ENCODE data around the gene CYP2C8.
"Not testable (repeated sequence)": the region's sequence is repeated elsewhere in the genome, so short reads cannot be mapped to it uniquely, and the experiment has no call there.

The CYP2C8 gene

GRCh38 chr10:95069286-95069685 lies at the start of gene CYP2C8:
CYP2C8 (minus strand) TSS chr10:95069497; CDS start chr10:95069402, 95 bp downstream.
- no peak for DNase-seq (ENCODE audit: low spot score)

- DNase-seq (ENCODE audit: low spot score): no peak
Observed at GRCh38 chr10:95116869-95117269, 47.6 kb upstream of the CYP2C8 start.

DNA sequence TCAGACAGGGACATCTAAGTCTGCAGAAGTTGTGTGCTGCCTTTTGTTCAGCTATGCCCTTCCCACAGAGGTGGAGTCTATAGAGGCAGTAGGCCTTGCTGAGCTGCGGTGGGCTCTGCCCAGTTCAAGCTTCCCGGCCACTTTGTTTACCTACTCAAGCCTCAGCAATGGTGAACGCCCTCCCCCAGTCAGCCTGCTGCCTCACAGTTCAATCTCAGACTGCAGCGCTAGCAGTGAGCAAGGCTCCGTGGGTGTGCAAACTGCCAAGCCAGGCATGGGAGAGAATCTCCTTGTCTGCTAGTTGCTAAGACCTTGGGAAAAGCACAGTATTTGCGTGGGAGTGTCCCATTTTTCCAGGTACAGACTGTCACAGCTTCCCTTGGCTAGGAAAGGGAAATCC lies 41.5 kb upstream of the CYP2C8 start:
- DNase-seq (ENCODE audit: low spot score): not testable (repeated sequence)

GRCh38 chr10:95097805-95098204 lies 28.5 kb upstream of the CYP2C8 start:
- DNase-seq (ENCODE audit: low spot score): no peak

- DNase-seq (ENCODE audit: low spot score): no peak
Observed at GRCh38 chr10:95096143-95096542, 26.8 kb upstream of the CYP2C8 start.

DNA sequence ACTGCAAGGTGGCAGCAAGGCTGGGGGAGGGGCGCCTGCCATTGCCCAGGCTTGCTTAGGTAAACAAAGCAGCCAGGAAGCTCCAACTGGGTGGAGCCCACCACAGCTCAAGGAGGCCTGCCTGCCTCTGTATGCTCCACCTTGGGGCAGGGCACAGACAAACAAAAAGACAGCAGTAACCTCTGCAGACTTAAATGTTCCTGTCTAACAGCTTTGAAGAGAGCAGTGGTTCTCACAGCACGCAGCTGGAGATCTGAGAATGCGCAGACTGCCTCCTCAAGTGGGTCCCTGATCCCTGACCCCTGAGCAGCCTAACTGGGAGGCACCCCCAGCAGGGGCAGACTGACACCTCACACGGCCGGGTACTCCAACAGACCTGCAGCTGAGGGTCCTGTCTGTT lies 10.3 kb upstream of the CYP2C8 start:
- DNase-seq (ENCODE audit: low spot score): not testable (repeated sequence)

GRCh38 chr10:95077556-95077955 lies 8.3 kb upstream of the CYP2C8 start:
- DNase-seq (ENCODE audit: low spot score): no peak

DNA sequence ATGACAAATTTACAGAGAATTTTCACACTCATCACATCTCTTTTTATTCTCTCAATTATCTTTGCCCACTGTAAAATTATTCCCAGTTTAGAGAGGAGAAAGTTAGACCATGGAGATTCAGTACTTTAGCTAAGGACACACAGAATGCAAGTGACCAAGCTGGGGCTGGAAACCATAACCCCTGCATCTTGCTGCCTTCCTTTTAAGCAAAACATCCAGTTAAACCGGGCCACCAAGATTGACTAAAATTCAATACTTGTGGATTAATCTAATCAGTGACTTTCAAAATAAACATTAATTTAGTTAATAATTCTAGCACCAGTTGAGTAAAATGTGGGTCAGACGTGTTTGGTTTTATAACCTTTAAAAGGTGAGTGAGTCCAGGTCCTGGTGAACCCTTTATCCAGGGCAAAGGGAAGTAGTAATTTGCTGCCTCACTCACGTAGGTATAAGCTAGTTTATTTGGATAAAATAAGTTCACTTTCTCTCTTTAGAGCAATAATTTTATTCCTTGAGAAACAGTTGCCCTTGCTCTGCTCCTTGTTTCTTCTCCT lies 1.9 kb upstream of the CYP2C8 start:
- no peak for DNase-seq (ENCODE audit: low spot score)

GRCh38 chr10:95064125-95064524 lies 5.2 kb downstream of the CYP2C8 start:
- not testable (repeated sequence) for DNase-seq (ENCODE audit: low spot score)

DNA sequence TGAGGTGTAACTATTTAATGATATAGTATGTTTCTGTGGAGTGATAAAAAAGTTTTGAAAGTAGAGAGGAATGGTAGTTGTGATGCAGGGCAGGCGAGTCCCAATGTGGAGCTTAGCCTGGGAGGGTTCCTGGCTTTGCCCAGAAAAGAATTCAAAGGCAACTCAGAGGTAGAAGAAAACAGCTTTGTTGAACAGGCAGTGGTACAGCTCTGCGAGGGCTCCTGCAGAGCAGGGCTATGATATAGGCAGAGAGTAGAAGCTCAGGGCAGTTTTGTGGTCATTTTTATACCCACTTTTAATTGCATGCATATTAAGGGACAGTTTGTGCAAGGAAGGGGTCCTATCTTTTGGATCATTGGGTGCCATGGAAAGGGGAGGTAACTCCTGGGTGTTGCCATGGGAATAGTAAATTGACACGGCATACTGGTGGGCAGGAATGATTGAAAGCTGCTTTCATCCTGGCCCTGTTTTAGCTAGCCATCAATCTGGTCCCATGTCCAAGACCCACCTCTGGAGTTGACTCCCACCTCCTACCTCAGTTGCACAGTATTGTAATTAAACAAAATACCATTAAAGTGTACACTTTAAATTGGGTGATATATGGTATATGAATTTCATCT lies 12.4 kb downstream of the CYP2C8 start:
- DNase-seq (ENCODE audit: low spot score): no peak

DNA sequence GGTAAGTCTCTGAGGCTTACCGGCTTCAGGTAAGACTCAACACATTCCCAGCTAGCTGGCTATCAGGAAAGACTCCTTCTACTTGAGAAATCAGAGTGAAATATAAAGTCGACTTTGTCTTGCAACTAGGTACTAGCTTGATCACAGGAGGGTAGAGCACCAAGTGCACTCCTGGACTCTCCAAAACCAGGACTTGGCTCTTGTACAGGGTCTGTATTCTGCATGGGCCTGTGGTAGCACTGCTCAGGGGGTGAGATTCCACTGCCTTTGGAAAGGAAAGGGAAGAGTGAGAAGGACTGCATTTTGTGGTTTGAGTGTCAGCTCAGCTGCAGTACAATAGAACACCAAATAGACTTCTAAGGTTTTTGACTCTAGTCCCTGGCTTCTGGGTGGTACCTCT lies 19.4 kb downstream of the CYP2C8 start:
- no peak for DNase-seq (ENCODE audit: low spot score)

DNA sequence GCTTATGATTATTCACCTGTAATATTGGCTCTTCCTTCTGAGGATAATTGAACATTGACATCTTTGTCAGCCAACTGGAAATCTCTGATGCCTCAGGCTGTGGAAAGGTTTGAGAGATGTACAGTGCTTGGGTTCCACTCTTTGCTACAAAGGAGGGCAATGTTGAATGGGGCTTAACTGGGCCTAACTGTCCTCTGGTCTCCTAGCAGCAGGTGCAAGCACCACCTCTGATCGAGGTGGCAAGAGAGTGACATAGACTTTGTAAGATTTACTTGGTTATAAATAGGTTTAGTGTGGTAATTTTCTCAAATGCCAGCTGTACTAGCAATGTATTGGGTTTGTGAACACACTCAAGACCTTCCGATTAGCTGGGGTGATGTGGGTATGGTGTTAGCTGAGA lies 21.1 kb downstream of the CYP2C8 start:
- no peak for DNase-seq (ENCODE audit: low spot score)

DNA sequence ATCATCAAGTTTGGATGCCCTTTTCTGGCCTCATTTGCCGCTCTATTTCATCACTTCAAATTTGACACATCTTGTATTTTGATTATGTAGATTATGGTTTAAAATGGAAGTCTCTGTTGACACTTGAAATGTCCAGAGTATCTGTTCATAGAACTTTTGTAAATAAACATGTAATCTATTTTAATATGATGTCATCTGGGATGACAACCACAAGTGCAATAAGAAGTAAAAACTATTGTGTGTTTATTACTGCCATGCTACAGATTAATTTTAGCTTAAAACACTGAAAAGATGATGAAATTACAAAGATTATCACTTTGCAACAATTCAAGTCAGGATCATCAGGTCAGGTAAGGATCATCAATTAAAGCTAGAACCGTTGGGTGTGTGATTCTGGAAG lies 30.0 kb downstream of the CYP2C8 start:
- no peak for DNase-seq (ENCODE audit: low spot score)

- DNase-seq (ENCODE audit: low spot score): no peak
Observed at GRCh38 chr10:95035332-95036295, 33.7 kb downstream of the CYP2C8 start.

DNA sequence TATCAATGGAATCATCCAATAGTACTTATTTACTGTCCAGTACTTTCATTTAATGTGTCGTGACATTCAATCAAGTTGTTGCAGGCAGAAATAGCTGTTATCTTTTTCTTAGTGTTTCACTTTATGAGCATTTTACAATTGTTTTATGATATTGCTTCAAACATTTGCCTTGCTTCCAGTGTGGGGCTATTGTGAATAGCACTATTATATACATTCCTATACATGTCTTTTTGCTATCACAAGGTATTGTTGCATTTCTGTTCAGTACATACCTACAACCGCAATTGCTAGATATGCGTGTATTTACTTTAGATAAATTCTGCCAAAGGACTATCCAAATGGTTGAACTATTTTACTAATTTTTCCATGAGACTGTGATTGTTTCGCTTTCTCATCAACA lies 34.9 kb downstream of the CYP2C8 start:
- no peak for DNase-seq (ENCODE audit: low spot score)

DNA sequence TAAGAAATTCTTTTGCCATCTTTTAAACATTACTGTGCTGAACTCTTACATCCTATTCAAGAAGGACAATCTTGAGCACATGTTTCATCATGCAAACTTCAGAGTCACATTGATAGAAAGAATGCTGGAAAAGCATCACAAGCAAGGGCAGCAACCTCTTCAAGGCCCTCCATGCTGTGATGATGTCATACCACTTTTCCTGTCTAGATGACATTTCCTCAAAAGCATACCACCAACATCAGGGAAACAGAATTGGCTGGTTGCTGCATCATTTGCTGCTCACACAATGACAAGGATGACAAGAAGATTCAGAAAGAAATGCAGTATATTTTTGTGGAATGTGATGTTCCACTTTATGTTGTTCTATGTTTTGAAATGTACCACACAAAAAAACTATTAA lies 37.6 kb downstream of the CYP2C8 start:
- no peak for DNase-seq (ENCODE audit: low spot score)

- no peak for DNase-seq (ENCODE audit: low spot score)
Observed at GRCh38 chr10:95026461-95026860, 42.8 kb downstream of the CYP2C8 start.

DNA sequence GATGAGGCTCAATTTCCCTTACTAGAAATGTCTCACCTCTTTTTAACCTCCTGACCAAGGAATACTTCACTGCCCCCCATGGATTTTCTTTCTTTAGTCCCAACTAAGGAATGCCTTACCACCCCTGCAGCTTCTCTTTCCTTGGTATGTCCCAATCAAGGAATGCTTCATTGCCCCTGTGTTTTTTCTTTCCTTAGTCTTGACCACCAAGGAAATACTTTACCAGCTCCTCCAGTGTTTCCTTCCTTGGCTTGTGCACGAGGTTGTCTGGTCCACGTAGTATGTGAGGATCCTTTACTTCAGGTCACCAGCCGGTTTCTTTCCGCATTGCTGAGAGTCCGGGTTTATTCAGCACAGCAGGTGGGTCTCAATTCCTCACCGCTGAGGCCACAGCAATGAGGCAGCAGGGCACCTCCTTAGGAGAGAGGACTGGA lies 71.5 kb downstream of the CYP2C8 start:
- DNase-seq (ENCODE audit: low spot score): no peak

DNA sequence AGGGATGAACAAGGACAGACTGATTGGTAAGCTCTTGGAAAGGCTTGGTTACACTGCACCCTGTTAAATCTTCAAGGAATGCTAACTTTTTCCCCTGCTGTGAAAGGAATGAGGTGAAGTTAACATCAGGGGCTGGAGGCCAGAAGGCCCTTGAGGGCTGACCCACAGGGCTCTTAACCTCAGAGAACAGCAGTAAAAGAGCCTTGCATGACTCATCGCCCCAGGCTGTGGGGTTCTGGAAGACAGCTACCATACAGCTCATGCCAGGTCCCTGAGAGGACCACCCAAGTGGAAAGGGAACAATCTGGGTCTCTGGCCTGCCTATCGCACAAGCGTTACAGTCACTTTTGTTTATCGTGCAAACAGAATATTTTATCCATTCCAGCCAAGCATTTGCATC lies 76.5 kb downstream of the CYP2C8 start:
- no peak for DNase-seq (ENCODE audit: low spot score)

DNA sequence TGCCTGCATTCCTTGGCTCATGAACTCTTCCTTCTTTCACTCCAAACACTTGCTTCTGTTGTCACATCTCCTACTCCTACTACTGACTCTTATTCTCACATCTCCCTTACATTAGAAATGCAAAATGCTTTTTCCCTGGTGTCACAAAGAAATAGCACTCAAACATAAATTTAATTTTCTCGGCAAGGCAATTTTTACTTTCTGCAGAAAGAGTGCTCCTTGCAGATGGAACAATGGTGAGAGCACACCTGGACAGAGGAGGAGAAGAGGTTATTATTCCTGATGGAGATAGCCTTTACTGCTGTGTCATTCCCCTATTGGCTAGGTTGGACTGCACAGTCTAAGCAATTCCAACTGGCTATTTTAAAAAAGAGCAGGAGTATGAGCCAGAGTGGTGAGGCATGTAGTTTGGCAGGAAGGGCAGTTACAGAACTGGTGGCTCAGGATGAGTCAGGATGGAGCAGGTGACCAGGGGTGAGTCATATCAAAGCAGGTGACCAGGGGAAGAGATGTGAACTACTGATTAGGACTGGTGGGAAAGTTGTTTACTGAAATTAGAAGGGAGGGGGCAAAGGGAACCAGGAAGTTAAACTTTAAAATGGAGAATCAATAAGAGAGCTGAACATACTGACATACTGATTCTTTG lies 77.9 kb downstream of the CYP2C8 start:
- no peak for DNase-seq (ENCODE audit: low spot score)

GRCh38 chr10:94989192-94989591 lies 80.1 kb downstream of the CYP2C8 start:
- DNase-seq (ENCODE audit: low spot score): no peak

Data from AG20443 (cell line).